Measurements from ENCODE around the gene UPK2. TPM values are rescaled to one million over a fixed set of nuclear protein-coding genes. Genes with fewer than 3 reads are reported as not detected.

The UPK2 gene
- total and polyA plus RNA-seq, 2 of the 13 experiments (the other 11 are each of a cell fraction or from before 2014, with no cell fraction given): not detected

DNA sequence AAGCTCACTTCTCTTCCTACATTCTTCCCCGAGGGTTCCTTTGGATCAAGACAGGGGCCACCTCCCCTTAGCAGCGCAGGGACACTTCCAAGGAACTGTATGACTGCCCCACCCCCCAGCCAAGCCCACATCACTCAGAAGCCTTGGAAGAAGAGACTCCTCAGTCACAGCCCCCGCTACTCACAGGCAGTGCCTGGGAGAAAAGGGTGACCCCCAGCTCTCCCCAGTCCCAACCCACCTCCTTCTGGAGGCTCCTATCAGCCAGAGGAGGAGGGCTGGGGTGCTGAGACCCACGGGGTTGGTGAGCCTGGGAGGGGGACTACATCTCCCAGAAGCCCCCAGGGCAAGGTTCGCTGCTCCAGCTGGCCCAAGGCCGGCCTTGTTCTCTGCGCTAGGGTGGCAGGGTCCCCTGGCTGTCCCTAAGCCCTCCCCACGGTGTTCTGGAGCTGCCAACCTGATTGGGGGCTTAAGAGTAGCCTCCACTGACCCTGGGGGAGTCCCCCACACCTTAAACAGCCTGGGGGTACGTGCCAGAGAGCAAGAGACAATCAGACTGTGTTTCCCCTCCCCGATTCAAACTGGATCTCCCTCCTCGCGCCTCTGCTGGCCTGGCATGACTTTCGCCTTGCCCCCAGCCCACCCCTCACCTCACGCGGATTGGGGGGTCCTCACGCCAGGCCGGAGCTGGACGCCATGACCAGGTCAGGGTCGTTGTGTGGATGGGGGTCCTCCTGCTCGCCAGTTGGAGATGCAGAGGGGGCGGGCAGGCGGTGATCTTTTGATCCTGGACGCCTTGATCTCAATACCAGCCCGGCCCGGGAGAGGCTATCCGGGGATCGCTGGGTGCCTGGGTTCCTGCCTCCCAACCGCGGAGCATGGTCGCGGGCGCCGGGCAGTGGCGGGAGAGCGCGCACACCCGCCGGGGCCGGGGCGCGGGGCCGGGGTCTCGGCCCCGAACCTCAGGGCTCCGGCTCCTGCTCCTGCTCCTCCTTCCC, 31.2 kb upstream of the UPK2 start (continued):
- TF ChIP-seq HMGA1 (CRISPR knock-in tag; conservative IDR thresholded peaks at IDR 0.05): no peak
- TF ChIP-seq GABPB1 (CRISPR knock-in tag; IDR thresholded peaks at IDR 0.05): peak; percentile 66
- TF ChIP-seq TCF12 (IDR thresholded peaks at IDR 0.05): no peak
- no peak for TF ChIP-seq TCF12 (CRISPR knock-in tag; IDR thresholded peaks at IDR 0.05)
- no peak for TF ChIP-seq HNF4G (IDR thresholded peaks at IDR 0.05; ENCODE audit: borderline replicate concordance, low read depth, low read length)
- TF ChIP-seq HNF4G (CRISPR knock-in tag; IDR thresholded peaks at IDR 0.05; ENCODE audit: borderline replicate concordance, low read depth): no peak
- TF ChIP-seq ZNF563 (CRISPR knock-in tag; IDR thresholded peaks at IDR 0.05): no peak
- no peak for TF ChIP-seq KAT8 (CRISPR knock-in tag; IDR thresholded peaks at IDR 0.05)
- no peak for TF ChIP-seq TIGD3 (CRISPR knock-in tag; IDR thresholded peaks at IDR 0.05; ENCODE audit: borderline replicate concordance)
- TF ChIP-seq MEIS1 (CRISPR knock-in tag; IDR thresholded peaks at IDR 0.05; ENCODE audit: borderline replicate concordance): no peak
- TF ChIP-seq, protein P1, sequence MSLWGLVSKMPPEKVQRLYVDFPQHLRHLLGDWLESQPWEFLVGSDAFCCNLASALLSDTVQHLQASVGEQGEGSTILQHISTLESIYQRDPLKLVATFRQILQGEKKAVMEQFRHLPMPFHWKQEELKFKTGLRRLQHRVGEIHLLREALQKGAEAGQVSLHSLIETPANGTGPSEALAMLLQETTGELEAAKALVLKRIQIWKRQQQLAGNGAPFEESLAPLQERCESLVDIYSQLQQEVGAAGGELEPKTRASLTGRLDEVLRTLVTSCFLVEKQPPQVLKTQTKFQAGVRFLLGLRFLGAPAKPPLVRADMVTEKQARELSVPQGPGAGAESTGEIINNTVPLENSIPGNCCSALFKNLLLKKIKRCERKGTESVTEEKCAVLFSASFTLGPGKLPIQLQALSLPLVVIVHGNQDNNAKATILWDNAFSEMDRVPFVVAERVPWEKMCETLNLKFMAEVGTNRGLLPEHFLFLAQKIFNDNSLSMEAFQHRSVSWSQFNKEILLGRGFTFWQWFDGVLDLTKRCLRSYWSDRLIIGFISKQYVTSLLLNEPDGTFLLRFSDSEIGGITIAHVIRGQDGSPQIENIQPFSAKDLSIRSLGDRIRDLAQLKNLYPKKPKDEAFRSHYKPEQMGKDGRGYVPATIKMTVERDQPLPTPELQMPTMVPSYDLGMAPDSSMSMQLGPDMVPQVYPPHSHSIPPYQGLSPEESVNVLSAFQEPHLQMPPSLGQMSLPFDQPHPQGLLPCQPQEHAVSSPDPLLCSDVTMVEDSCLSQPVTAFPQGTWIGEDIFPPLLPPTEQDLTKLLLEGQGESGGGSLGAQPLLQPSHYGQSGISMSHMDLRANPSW (CRISPR knock-in tag; IDR thresholded peaks at IDR 0.05; ENCODE audit: borderline replicate concordance): no peak
- TF ChIP-seq ZNF207 (IDR thresholded peaks at IDR 0.05; ENCODE audit: borderline replicate concordance): no peak
- no peak for TF ChIP-seq FOXJ3 (CRISPR knock-in tag; IDR thresholded peaks at IDR 0.05; ENCODE audit: borderline replicate concordance)
- TF ChIP-seq RFXANK (CRISPR knock-in tag; IDR thresholded peaks at IDR 0.05): no peak
- TF ChIP-seq, protein P2, sequence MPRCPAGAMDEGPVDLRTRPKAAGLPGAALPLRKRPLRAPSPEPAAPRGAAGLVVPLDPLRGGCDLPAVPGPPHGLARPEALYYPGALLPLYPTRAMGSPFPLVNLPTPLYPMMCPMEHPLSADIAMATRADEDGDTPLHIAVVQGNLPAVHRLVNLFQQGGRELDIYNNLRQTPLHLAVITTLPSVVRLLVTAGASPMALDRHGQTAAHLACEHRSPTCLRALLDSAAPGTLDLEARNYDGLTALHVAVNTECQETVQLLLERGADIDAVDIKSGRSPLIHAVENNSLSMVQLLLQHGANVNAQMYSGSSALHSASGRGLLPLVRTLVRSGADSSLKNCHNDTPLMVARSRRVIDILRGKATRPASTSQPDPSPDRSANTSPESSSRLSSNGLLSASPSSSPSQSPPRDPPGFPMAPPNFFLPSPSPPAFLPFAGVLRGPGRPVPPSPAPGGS (CRISPR knock-in tag; IDR thresholded peaks at IDR 0.05): no peak
- peak; percentile 35; the same call in 1 of the 2 replicates for TF ChIP-seq ZNF350 (CRISPR knock-in tag; IDR thresholded peaks at IDR 0.05; ENCODE audit: borderline replicate concordance, low read depth)
- TF ChIP-seq FOXP4 (CRISPR knock-in tag; IDR thresholded peaks at IDR 0.05): no peak
- TF ChIP-seq ZNF441 (CRISPR knock-in tag; IDR thresholded peaks at IDR 0.05; ENCODE audit: borderline replicate concordance): no peak
- no peak for TF ChIP-seq PLRG1 (conservative IDR thresholded peaks at IDR 0.05)
- TF ChIP-seq MYC (CRISPR knock-in tag; IDR thresholded peaks at IDR 0.05; ENCODE audit: borderline replicate concordance): peak; percentile 29; the same call in 1 of the 2 replicates
- TF ChIP-seq ZFP36L1 (CRISPR knock-in tag; IDR thresholded peaks at IDR 0.05): no peak
- TF ChIP-seq ETV5 (CRISPR knock-in tag; IDR thresholded peaks at IDR 0.05; ENCODE audit: borderline replicate concordance): no peak

All from HepG2 (cell line).